Cardiac fibroblast (primary cell): ENCODE measurements around the gene MNS1.

ENCODE experiments used
- DNase-seq, 2 donors: peaks; one replicate each; pipeline versions ENCODE4 v3.0.0 to v3.0.0-alpha.2; 2010; ENCODE audit warnings: low read depth in 2 of 2
- H3K4me3 ChIP-seq, 2 donors: replicated peaks in 1 of 2; 1 replicate in 1 of 2; 2 replicates in 1 of 2; pipeline ENCODE4 v1.5.1; 2011; ENCODE audit warnings: low read depth in 2 of 2, low read length in 2 of 2, mild to moderate bottlenecking in 2 of 2, moderate library complexity in 1 of 2
- CTCF ChIP-seq: IDR thresholded peaks from one replicate; pipeline ENCODE4 v1.5.1; 2011; ENCODE audit warnings: low read depth, mild to moderate bottlenecking, low read length, inconsistent platforms

MNS1 gene

GRCh38 chr15:56464893-56465520, at the start of gene MNS1:
TSS of gene MNS1 (minus strand) at chr15:56465137. CDS start at chr15:56464972, 165 bp downstream.
- peak; percentile 96 to 98 for DNase-seq
- peak within 1 kb of the TSS; percentile 61 to 63 for H3K4me3 ChIP-seq
- TF ChIP-seq CTCF, result no peak

GRCh38 chr15:56496635-56497034, 31.7 kb upstream of the MNS1 start:
- TF ChIP-seq CTCF, result peak; percentile 64
- peak; percentile 87 to 89 for DNase-seq
- H3K4me3 ChIP-seq, result no peak overlapping the region

GRCh38 chr15:56495533-56495932, 30.6 kb upstream of the MNS1 start:
- TF ChIP-seq CTCF, result no peak
- DNase-seq, result no peak
- no peak overlapping the region for H3K4me3 ChIP-seq

- no peak overlapping the region for H3K4me3 ChIP-seq
- TF ChIP-seq CTCF, result no peak
- DNase-seq, result no peak
Measured at GRCh38 chr15:56495053-56495452, 30.1 kb upstream of the MNS1 start.

- no peak for TF ChIP-seq CTCF
- H3K4me3 ChIP-seq, result no peak overlapping the region
- DNase-seq, result no peak
Measured at GRCh38 chr15:56492791-56493555, 28.0 kb upstream of the MNS1 start.

GRCh38 chr15:56492236-56492635, 27.3 kb upstream of the MNS1 start:
- no peak for TF ChIP-seq CTCF
- H3K4me3 ChIP-seq, result no peak overlapping the region
- DNase-seq, result no peak
